Measurements from ENCODE around the gene SLC25A12.
"Not testable (repeated sequence)": the region's sequence is repeated elsewhere in the genome, so short reads cannot be mapped to it uniquely, and the experiment has no call there.

Gene SLC25A12

GRCh38 chr2:171788316-171788993 is 105.6 kb downstream of the SLC25A12 start:
- DNase-seq (ENCODE audit: low spot score), result no peak

GRCh38 chr2:171787333-171788072 is 106.5 kb downstream of the SLC25A12 start:
- no peak for DNase-seq (ENCODE audit: low spot score)

GRCh38 chr2:171785450-171785849 is 108.6 kb downstream of the SLC25A12 start:
- no peak for DNase-seq (ENCODE audit: low spot score)

GRCh38 chr2:171778515-171778914 is 115.5 kb downstream of the SLC25A12 start:
- no peak for DNase-seq (ENCODE audit: low spot score)

- not testable (repeated sequence) for DNase-seq (ENCODE audit: low spot score)
These were observed 119.5 kb downstream of the SLC25A12 start for GRCh38 chr2:171774581-171774980.

- no peak for DNase-seq (ENCODE audit: low spot score)
These were observed 121.7 kb downstream of the SLC25A12 start for GRCh38 chr2:171772373-171772772.

- no peak for DNase-seq (ENCODE audit: low spot score)
These were observed 122.6 kb downstream of the SLC25A12 start for GRCh38 chr2:171771463-171771862.

GRCh38 chr2:171763602-171764001 is 130.4 kb downstream of the SLC25A12 start:
- DNase-seq (ENCODE audit: low spot score), result peak; percentile 56

GRCh38 chr2:171762879-171763573 is 131.0 kb downstream of the SLC25A12 start:
- peak; percentile 38 for DNase-seq (ENCODE audit: low spot score)

GRCh38 chr2:171761176-171761575 is 132.9 kb downstream of the SLC25A12 start:
- not testable (repeated sequence) for DNase-seq (ENCODE audit: low spot score)

GRCh38 chr2:171758762-171759161 is 135.3 kb downstream of the SLC25A12 start:
- DNase-seq (ENCODE audit: low spot score), result not testable (repeated sequence)

- no peak for DNase-seq (ENCODE audit: low spot score)
These were observed 139.6 kb downstream of the SLC25A12 start for GRCh38 chr2:171754254-171754939.

GRCh38 chr2:171747371-171747770 is 146.7 kb downstream of the SLC25A12 start:
- no peak for DNase-seq (ENCODE audit: low spot score)

- no peak for DNase-seq (ENCODE audit: low spot score)
These were observed 148.2 kb downstream of the SLC25A12 start for GRCh38 chr2:171745806-171746205.

GRCh38 chr2:171745141-171745540 is 148.9 kb downstream of the SLC25A12 start:
- DNase-seq (ENCODE audit: low spot score), result no peak

GRCh38 chr2:171742760-171743159 is 151.3 kb downstream of the SLC25A12 start:
- DNase-seq (ENCODE audit: low spot score), result no peak

GRCh38 chr2:171741189-171741588 is 152.9 kb downstream of the SLC25A12 start:
- DNase-seq (ENCODE audit: low spot score), result no peak

- DNase-seq (ENCODE audit: low spot score), result peak; percentile 34
These were observed 157.9 kb downstream of the SLC25A12 start for GRCh38 chr2:171735991-171736710.

Data from COLO829 (cell line).